Hematopoietic multipotent progenitor cell treated with erythropoietin and hydrocortisone succinate and interleukin-3 and kit ligand, for 6 days (in vitro differentiated cells): ENCODE measurements around the gene PEX1.
"Not testable (repeated sequence)": the region's sequence is repeated elsewhere in the genome, so short reads cannot be mapped to it uniquely, and the experiment has no call there.

Experiments used
- DNase-seq: peaks from one replicate; pipeline ENCODE4 v3.0.0-alpha.2; 2015

Gene PEX1

DNA sequence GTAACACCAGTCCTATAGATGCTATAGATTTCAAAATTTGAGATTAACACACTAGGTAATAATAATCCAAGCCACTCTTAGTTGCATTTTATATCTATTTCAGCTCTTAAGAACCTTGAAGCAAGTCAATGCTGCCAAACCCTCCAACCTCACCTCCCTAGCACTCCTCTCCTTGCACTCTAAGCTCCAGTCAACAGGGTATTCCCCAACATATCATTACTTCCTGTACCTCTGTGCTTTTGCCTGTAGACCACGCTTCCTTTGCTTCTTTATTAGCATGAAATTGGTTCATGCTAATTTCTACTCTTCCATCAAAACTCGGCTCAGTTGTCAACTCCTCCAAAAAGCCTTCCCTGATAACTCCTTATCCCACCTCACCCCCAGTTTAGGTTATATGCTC, 24.6 kb downstream of the PEX1 start:
- no peak for DNase-seq

DNA sequence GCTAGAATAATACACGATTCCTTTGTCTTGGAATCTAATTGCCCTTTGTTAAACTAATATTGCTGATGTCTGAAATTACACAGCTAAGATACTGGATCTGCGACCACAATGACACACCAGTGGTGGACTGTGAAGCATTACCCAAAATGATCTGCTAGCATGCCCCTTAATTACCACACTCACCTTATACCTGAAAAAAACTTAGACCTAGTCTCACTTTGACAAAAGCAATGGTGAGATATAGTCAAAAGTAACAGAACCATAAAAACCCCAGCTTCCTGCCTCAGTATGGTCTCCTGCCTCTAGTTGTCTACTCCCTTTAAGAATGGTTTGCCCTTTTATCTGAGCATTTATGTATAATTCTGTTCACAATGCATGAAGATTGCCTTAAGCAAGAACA, 29.8 kb downstream of the PEX1 start:
- DNase-seq: no peak

DNA sequence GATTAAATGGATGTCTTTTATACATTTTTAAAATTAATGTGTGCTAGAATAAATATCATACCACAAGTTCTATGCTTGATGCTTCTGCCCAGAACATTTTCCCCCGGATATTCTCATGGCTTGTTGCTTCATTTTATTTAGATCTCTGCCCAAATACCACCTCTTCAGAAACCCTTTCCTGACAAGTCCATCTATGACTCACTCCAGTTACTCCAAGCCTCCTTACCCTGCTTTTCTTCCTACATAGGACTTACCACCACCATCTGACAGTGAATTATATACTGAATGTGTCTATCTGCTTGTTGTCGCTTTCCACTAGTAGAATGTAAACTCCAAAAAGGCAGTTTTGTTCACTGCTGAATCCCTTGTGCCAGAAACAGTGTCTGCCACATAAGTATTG, 31.4 kb downstream of the PEX1 start:
- no peak for DNase-seq

DNA sequence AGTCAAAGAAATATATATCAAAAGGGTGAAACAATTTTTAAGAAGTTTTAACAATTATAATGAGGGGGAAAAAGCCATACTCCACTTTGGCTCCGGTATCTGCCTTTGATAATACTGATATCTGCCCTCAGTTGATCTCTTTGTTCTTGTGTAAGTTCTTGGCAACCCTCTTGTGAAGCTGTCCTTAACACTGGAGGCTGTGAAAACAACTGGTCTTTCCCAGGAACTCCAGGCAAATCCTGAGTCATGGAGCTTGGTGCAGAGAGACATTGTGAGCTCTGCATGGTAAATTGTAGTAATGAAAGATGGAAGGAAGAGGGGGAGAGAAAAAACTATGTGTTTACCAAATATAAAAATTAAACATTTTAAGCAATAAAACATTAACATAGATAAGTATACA, 38.7 kb downstream of the PEX1 start:
- no peak for DNase-seq

DNA sequence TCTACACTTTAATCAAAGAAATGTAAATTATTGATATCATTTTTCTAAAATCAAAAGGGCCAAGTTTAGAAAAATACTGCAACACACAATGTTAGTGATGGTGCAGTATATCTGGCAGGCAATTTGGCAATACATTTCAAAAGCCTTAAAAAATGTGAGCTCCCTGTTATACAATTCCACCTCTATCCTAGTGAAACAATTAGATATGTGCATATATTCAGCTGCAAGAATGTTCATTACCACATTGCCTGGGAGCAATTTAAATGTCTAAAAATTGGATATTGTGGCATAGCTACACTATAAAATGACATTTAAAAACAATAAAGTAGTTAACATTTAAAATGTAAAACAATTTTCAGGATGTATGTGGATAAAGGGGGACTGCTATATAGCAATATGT, 40.5 kb downstream of the PEX1 start:
- DNase-seq: no peak

DNA sequence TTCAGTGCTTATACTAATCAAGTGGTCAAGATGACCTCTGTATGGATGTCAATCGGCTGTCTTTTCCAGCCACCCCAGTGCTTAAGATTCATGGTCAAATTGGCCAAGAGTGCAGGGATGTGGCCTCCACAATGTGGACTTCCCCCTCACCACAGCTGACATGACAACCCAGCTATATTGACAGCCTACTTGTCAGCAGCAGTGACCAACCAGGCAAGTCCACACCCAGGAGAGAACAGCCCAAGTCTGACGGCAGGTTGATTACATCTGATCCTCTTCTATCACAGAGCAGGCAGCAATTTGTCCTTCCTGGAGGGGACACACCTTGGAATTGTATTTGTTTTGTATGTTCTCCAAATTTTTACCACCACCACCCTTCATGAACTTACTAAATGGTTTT, 42.3 kb downstream of the PEX1 start:
- no peak for DNase-seq

DNA sequence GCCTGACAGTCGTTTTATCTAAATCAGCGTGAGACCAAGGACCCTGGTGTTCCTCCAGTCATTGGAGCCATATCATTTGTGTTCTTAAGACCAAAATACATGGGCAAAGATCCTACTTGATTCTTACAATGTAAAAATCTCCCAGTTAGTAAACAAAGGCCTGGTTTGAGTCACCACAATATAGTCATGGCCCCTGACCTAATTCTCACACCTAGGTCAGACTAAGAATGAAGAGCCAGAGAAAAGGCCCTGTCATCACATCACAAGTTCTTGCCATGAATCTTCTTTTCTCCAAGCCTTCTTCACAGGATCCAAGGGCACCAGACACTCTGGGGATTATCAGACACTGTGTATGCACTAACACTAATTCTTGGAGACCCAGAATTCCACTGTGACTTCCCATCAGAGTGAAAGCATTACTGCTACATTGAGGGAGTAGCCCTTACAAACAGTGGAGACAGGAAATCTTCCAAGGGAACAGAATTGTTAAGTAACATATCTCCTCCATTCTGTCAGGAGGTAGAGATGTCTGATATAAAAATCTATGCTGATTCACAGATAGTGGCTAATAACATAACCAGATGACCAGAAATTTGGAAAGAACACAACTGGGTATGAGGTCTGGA, 42.9 kb downstream of the PEX1 start:
- DNase-seq: no peak

DNA sequence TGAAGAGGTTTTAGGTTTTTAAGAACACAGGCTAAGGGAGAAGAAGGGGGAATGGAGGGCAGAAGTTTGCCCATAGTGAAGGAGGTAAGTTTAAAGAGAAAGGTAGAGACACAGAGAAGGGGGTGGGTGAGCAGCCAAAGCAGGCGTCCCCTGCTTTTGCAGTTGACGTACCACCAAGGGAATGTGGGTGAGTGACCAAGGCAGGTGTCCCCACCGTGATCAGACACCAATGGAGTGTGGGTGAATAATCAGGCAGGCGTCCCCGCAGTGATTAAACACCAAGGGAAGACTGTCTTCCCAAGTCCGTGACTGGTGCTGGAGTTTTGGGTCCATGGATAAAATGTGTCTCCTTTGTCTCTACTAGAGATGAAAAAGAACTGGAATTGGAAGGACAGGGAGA, 44.1 kb downstream of the PEX1 start:
- DNase-seq: not testable (repeated sequence)

DNA sequence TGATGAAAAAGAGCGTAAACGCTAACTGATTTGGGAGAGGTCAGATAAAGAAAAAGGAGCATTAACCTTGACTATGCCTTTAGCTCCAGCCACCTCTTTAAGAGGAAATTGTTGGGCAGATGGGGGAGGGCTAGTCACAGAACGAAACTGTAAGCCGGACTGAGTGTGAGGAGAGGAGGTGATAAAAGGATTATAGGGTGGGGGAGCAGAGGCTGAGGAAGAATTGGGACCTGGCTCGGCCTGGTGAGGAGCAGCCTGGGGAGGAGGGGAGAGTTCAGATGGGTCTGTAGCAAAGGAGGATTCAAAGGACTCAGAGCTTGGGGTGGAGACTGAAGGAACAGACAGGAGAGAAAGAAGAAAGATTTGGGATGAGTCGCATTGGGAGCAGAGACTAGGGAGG, 44.7 kb downstream of the PEX1 start:
- not testable (repeated sequence) for DNase-seq

DNA sequence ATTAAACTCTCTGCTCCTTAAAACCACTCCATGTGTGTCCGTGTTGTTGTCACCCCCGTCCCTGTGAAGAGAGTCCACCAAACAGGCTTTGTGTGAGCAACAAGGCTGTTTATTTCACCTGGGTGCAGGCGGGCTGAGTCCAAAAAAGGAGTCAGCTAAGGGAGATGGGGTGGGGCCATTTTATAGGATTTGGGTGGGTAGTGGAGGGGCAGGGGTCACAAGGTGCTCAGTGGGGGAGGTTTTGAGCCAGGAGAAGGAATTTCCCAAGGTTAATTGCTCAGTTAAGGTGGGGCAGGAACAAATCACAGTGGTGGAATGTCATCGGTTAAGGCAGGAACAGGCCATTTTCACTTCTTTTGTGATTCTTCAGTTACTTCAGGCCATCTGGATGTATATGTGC, 49.2 kb downstream of the PEX1 start:
- DNase-seq: not testable (repeated sequence)

DNA sequence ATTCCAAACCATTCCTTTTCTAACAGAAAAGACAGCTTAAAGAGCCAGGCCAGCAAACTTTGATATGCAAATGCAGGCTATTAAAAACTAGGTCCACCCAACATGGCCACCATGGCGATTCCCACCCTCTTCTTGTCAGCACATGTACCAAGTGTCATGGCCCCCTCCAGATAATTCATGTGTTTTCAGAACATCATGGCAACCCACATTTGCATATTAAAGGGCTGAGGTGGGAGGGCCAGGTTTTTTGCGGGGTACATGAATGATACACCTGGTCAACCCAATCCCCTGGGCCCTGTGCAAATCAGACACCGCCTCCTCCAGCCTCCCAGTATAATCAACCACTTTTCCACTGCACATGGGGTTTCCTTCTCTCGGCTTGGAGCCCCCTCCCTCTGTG, 49.6 kb downstream of the PEX1 start:
- no peak for DNase-seq

DNA sequence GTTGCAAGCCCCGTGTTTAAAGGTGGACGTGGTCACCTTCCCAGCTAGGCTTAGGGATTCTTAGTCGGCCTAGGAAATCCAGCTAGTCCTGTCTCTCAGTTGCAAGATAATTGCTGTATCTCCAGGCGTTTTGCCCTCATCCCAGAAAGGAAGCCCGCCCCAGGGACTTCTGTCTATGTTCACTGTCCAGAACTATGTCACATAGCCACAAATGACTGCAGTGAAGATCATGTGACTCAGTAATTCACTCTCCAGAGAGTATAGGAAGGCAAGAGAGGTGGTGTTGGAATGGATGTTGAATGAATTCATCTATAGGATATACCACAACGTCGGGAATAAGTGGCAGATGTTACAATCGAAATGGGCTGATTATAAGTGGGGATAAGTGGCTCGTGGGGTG, 50.2 kb downstream of the PEX1 start:
- no peak for DNase-seq

DNA sequence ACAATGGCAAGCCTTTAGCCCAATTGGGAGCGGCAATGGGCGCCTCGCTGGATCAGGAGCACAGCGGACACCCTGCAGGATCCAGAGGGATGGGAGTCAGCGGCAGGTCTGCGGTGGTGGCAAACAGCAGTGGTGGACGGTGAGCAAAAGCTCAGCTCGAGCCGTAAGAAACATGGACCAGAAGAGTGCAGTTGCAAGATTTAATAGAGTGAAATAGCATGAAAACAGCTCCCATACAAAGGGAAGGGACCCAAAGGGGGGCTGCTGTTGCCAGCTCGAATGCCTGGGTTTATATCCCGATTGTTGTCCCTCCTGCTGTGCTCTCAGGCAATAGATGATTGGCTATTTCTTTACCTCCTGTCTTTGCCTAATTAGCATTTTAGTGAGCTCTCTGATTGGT, 50.6 kb downstream of the PEX1 start, which contains the start of gene ERVW-1:
ERVW-1 (minus strand) TSS at position 266 of the 400 bp plus-strand sequence. CDS start 7,565 bp downstream, outside the sequence.
- not testable (repeated sequence) for DNase-seq

DNA sequence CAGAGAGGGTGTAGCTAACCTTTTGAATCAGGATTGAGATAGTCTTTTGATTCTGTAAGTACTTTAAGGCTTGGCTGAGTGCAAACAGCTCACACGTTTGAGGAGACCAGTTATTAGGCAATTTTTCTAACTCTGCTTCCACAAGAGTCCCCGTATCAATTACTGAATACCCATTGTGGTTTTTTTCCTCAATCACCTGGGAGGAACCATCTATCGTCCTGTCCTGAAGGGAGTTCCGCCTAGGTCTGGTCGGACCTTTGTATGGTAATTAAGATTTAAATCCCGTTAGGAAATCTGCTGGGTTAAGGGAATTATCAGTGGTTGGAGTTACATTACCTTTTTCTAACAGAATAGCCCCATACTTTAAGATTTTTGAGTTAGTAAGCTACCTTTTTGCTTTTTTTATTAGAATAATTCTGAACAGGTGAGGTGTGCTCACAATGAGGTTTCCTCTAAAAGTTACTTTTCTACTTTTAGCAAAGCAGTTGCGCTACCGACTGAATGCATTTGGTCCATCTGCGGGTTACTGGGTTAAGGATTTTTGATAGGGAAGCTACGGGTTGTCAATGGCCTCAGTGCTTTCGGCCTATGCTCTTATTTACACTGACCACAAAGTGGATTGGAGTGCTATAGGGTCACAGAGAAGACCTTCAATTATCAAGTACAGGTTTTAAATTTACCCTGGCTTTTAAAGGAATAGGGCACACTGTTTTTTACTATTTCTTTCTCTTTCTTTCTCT, 52.3 kb downstream of the PEX1 start:
- not testable (repeated sequence) for DNase-seq

DNA sequence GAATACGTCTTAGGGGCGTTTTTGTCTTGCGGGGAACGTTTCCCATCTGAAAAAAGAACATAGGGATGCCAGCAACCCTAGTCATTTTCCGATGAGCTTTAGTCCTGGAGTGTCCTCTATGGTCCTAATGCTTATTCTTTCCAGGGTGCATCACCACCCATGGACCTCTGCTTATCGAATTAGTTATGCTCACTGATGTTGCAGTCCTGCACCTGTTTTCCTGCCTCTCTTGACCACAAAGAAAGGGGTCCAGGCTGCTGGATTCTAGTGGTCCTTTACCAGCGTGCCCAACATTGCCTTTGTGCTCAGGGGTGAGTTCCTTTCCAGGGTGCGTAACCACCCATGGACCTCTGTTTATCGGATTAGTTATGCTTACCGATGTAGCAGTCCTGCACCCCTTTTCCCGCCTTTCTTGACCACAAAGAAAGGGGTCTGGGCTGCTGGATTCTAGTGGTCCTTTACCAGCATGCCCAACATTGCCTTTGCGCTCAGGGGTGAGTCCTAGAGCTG, 53.0 kb downstream of the PEX1 start:
- DNase-seq: not testable (repeated sequence)

DNA sequence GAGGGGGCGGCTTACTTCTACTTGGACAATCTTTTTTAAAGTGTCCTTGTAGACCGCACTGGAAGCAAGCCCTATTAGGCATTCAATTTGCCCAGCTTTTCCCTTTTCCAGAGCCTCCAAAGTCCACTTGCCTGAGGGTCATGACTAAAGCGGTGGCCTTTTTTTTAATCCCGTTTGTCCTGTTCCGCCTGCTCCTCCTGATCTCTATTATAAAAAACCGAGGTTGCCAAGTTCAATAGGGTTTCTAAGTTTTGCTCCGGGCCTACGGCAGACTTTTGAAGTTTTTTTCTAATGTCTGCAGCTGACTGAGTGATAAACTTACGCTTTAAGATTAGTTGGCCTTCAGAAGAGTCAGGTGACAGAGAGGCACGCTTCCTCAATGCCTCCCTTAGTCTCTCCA, 54.3 kb downstream of the PEX1 start:
- not testable (repeated sequence) for DNase-seq

DNA sequence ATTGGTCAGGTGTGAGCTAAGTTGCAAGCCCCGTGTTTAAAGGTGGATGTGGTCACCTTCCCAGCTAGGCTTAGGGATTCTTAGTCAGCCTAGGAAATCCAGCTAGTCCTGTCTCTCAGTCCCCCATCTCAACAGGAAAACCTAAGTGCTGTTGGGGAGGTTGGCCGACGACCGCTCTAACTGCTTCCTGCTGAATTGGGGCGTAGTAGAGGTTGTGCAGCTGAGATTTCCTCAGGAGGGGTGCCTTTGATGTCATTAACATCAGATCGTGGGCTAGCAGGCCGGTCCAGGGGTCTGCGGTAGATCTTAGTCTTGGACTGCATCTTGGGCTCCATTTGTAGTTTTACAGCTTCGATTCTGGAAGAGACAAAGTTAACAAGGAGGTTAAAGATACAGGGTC, 59.7 kb downstream of the PEX1 start:
- not testable (repeated sequence) for DNase-seq

DNA sequence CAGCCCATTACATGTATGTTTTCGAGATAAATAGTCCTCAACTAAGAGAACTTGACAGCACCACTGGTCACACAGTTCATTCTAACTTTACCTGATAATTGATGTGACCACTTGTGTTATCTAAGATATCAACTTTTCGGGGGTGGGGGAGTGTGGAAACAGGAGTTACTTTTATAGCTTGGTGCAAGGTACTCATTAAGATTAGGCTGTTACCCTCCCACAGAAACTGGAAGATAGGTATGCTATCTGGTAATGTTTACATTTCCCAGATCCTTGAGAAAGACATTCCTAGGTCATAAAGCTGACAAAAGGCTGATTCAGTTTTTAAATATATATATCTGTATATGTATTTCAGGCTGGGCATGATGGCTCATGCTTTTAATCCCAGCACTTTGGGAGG, 61.6 kb downstream of the PEX1 start:
- no peak for DNase-seq

DNA sequence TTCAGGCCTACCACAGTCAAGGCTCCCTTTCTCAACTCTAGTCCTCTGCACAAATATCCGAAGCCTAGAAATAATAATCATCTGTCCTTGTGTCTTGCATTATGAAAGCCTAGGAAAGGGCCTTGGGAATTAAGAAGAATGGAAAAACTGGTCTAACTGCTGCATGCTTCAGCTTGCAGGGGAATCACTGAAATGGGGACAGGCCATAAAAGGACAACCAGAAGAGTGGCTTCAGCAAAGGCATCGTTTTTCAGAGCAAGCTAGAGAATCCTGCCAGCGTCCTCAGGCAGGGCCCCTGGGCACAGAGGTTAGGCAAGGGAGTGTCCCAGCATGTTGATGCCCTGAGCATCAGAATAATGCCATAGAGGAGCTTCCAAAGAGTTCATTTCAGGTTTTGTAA, 63.8 kb downstream of the PEX1 start:
- DNase-seq: no peak

DNA sequence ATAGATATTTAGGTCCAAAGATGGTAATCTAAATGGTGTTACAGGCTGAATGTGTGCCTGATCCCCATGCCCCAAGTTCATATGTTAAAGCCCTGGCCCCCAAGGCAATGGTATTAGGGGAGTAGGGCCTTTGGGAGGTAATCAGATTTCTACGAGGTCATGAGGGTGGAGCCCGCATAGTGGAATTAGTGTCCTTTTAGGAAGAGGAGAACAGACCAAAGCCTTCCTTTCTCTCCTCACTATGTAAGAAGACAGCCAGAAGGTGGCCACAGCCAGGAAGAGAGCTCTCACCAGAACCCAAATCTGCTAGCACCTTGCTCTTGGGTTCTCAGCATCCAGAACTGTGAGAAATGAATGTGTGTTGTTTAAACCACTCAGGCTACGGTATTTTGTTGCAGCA, 65.8 kb downstream of the PEX1 start:
- no peak for DNase-seq

DNA sequence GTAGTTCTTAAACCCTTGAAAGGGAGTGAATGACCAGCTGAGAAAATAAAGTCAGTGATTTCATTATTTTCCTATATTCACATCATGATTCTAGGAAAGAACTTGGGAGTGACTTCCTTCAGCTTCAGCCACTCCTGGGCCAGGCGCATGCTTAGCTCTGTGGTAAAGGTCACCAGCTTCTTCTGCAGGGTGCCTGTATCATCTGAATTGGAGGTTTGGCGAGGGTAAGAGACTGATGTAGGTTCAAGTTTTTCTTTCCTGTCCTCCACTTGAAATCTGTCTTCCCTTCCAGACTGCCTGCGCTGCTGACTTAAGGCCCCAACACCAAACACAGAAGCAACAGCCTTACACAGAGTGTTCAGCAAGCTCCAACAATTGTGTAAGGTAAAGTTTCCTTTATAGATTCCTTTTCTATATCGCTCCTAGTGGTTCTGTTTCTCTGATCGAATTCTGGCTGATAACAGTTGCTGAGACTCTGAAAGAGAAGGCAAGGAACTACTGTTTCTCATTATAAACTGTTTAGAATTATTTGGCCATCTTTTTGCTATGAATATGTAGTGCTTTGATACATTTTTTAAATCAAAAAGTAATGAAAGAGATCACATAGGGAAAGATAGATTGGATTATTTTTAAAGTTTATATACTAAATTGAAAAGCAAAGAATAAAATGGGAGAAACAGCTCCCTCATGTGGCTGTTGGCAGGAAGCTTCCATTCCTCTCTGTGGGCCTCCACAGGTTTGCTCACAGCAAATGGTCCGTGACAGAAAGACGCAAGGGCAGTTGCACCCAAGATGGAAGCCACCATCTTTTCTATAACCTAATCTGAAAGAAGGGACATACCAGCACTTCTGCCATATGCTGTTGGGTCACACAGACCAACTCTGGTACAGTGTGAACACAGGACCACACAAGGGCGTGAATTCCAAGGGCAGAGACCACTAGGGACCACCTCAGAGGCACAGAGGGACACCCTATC, 67.0 kb downstream of the PEX1 start:
- DNase-seq: peak; percentile 80

DNA sequence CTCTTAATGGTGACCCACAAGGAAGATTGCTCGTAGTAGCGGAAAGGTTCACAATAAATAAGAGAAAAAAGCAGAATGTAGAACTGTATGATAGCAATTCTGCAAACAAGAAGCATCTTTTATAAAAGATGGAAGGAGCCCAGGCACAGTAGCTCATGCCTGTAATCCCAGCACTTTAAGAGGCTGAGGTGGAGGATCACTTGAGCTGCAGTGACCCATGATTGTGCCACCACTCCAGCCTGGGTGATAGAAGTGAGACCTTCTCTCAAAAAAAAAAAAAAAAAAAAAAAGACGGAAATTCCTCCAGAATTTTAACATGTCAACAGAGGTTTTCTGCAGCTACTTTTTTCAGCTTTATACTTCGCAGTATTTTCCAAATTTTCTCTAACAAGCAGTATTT, 67.8 kb downstream of the PEX1 start:
- no peak for DNase-seq

DNA sequence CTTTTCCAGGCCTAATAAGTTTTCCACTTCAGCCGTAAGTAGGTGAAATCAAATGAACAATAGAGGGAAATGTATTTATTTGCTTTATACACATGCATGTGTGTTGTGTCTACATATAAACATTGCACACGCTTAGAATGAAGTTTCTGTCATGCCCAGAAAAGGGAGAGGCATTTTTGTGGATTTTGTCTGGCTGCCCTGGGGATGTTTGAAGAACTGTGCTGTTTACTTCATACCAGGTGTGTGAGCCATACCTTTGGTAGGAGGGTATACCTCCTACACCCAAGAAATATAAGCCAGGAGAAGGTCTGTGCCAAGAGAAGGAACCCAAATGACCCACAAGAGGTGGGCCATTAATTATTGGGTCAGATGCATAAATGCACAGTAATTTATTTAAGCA, 68.2 kb downstream of the PEX1 start:
- no peak for DNase-seq
